C4-2B (cell line): ENCODE results near the gene CINP.

Source experiments
- ZFX ChIP-seq: fragments of 450-650 bp; IDR thresholded peaks from 2 replicates; pipeline ENCODE4 v1.6.1; 2017
- TF ChIP-seq, protein P1 (sequence below): fragments of 450-650 bp; conservative IDR thresholded peaks from 2 replicates; pipeline ENCODE4 v1.5.1; 2017; ENCODE audit warnings: mild to moderate bottlenecking

- TF ChIP-seq, protein P1, sequence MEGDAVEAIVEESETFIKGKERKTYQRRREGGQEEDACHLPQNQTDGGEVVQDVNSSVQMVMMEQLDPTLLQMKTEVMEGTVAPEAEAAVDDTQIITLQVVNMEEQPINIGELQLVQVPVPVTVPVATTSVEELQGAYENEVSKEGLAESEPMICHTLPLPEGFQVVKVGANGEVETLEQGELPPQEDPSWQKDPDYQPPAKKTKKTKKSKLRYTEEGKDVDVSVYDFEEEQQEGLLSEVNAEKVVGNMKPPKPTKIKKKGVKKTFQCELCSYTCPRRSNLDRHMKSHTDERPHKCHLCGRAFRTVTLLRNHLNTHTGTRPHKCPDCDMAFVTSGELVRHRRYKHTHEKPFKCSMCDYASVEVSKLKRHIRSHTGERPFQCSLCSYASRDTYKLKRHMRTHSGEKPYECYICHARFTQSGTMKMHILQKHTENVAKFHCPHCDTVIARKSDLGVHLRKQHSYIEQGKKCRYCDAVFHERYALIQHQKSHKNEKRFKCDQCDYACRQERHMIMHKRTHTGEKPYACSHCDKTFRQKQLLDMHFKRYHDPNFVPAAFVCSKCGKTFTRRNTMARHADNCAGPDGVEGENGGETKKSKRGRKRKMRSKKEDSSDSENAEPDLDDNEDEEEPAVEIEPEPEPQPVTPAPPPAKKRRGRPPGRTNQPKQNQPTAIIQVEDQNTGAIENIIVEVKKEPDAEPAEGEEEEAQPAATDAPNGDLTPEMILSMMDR, result no peak
- no peak for TF ChIP-seq ZFX
Measured at GRCh38 chr14:102356280-102356679, 6.4 kb downstream of the CINP start.
